ENCODE data around the gene SBNO2.
"Not testable (repeated sequence)": the region's sequence is repeated elsewhere in the genome, so short reads cannot be mapped to it uniquely, and the experiment has no call there.

The SBNO2 gene

GRCh38 chr19:1173845-1174809 is at the start of gene SBNO2:
TSS of gene SBNO2 (minus strand) at chr19:1174268. CDS start at chr19:1154276, 19,992 bp downstream.
- peak; percentile 98 to 99 for DNase-seq

- DNase-seq, result no peak
Measured at GRCh38 chr19:1223018-1223855, 49.2 kb upstream of the SBNO2 start.

GRCh38 chr19:1222394-1222793 is 48.3 kb upstream of the SBNO2 start:
- DNase-seq, result no peak

GRCh38 chr19:1221904-1222255 is 47.8 kb upstream of the SBNO2 start:
- DNase-seq, result no peak

- DNase-seq, result no peak
Measured at GRCh38 chr19:1220976-1221903, 47.2 kb upstream of the SBNO2 start.

GRCh38 chr19:1220477-1220930 is 46.4 kb upstream of the SBNO2 start:
- DNase-seq, result no peak

GRCh38 chr19:1219786-1220476 is 45.9 kb upstream of the SBNO2 start:
- DNase-seq, result no peak

- no peak for DNase-seq
Measured at GRCh38 chr19:1218751-1219567, 44.9 kb upstream of the SBNO2 start.

- no peak for DNase-seq
Measured at GRCh38 chr19:1217366-1217765, 43.3 kb upstream of the SBNO2 start.

- no peak for DNase-seq
Measured at GRCh38 chr19:1216756-1217155, 42.7 kb upstream of the SBNO2 start.

GRCh38 chr19:1214862-1215731 is 41.0 kb upstream of the SBNO2 start:
- no peak for DNase-seq

GRCh38 chr19:1214299-1214861 is 40.3 kb upstream of the SBNO2 start:
- DNase-seq, result no peak

GRCh38 chr19:1213391-1214286 is 39.6 kb upstream of the SBNO2 start:
- DNase-seq, result no peak

- DNase-seq, result no peak
Measured at GRCh38 chr19:1211494-1212234, 37.6 kb upstream of the SBNO2 start.

- DNase-seq, result no peak
Measured at GRCh38 chr19:1210227-1210538, 36.1 kb upstream of the SBNO2 start.

GRCh38 chr19:1208830-1209229 is 34.8 kb upstream of the SBNO2 start:
- DNase-seq, result not testable (repeated sequence)

GRCh38 chr19:1206864-1207450 is 32.9 kb upstream of the SBNO2 start:
- peak in 1 of 2 donors; percentile 21 for DNase-seq
